AG20443 (cell line): ENCODE results near the gene PLK5.

Experiments used
- DNase-seq: peaks from one replicate; pipeline ENCODE4 v3.0.0; 2012; ENCODE audit warnings: low spot score, mixed read lengths

The PLK5 gene

DNA sequence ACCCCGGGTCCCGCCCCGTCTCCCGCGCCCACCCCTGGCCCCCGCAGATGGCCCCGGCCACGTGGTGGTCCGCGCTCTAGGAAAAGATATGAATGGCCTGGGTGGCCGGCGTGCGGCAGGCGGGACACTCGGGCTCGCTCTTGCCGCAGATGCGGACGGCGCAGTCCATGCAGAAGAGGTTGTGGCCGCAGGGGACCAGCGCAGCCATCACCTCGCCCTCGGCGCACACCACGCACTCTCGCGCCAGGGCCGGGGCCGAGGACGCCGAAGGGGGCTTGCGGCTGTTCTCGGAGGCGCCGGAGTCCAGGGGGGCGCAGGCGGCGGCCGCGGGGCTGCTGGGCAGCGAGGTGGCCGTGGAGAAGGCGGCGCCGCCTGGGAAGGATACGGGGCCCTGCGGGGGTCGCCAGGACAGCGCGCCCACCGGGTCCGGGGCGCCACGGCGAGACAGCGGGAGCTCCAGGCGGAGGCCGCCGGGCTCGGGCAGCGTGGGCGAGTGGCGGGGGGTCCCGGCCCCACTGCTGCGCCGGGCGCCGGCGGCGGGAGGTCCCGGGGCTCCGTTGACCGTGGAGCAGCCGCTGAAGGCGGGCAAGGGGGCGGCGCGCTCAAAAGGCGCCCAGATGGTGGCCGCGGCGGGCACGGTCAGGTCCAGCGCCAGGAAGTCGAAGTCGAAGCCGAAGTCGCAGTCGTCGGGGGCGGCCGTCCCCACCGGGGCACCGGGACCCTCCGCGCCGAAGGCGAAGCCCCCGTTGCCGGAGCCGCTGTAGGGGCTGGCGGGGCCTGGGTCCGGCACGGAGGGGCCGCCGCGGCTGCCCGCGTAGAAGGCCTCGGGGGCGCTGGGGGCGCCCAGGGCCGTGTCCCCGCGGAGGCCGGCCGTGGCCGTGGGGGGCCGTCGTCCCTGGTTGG is 31.9 kb downstream of the PLK5 start:
- DNase-seq = no peak

DNA sequence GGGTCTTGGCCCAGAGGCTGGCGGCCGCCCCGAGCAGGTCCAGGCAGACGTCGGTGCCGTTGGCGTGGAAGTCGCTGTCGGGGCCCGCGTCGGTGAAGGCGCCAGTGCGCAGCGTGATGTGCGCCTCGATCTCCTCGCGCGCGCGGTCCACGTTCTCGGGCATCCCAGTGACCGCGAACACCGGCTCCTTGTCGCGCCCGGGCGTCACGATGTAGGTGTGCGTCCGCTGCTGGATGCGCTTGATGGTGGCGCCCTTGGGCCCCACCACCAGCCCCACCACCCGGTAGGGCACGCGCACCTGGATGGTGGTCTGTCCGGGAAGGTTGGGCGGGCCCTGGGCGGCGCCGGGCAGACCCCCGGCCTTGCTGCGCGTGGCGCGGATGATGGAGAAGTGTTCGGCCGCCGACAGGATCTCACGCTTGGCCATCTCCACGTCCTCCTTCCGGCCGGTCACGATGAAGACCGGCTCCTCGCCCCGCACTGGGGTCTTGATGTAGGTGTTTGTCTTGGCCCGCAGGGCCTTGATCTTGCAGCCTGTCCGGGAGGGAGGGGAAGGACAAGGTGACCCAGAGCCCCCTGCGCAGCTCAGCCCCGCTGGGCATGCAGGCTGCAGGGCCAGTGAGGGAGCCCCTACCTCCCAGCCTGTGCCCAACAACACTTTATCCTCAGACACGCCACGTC is 32.7 kb downstream of the PLK5 start:
- DNase-seq = no peak

DNA sequence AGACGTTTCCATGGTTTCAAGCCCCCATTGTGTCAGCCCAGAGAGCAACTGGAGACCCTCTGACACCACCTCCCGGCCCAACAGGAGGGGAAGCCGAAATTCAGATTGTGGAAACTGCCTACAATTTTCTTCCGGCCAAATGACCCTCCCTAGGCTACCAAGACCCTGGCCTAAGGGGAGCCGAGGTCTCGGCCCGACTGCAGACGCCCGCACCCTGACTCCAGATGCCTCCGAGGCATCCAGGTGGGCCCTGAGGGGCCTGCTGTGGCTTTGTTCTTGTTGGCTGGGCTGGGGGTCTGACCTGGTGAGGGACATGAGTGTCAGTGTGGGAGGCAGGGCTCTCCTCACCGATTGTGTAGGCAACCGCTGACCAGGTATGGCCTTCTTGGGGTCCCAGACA is 34.7 kb downstream of the PLK5 start:
- no peak for DNase-seq

DNA sequence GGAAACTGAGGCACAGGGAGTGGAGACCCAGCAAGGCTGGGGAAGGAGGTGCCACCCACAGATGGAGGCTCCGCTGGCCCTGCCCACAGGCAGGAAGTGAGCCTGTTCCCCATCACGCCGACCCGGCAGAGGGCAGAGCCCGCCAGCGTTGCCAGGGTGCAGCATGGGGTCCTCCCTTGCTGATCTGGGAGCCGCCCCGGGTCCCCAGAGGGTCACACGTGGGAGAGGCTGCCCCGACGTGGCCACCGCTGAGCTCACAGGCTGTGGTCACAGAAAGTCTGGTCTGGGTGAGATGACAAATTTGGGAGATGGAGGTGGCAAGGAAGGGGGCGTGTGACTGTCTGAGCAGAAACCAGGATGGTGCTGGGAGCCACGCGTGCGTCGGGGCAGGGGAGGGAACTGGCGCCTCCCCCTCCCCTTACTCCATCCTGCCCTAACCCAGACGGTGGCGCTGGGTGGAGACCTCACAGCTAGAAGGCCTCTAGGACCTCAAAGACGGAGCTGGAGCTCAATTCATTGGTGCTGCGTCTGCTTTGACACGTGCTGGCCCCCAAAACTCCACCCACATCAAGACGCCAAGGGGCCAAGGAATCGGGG is 36.5 kb downstream of the PLK5 start:
- DNase-seq = no peak

DNA sequence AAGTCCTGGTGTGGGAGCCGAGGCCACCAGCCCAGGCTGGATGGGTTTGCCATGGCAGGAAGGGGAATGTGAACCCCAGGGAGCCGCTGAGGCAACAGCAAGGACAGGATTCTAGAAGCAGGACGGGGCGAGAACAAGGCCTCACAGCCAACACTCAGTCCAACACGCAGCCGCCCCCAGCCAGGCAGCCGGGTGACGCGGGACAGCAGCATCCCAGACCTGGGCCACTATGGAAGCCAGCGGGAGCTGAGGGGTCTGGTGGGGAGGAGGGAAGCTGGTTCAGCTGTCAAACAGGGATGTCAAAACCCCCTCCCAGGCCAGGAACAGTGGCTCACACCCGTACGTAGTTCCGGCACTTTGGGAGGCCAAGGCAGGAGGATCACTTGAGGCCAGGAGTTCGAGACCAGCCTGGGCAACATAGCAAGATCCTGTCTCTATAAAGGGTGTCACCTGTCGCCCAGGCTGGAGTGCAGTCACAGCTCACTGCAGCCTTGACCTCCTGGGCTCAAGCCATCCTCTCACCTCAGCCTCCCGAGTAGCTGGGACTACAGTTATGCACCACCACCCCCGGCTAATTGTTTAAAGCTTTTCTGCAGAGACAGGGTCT is 37.5 kb downstream of the PLK5 start:
- no peak for DNase-seq

DNA sequence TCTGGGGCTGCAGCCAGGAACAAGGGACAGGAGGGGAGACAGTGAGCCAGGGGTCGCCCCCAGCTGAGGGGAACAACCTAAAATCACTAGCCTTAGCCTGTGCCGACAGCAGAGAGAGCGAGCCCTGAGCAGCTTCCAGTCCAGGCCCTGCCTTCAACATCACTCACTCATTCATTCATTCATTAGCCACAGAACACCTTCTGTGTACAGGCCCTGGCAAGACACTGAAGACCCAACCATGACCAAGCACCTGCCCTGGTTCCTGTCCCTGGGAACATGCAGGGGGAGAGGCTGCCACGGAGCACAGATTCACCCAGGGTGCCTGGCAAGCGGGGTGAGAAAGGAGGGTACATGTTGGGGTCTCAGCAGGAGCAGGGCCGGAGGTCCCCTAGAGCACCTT is 39.4 kb downstream of the PLK5 start:
- DNase-seq = no peak

DNA sequence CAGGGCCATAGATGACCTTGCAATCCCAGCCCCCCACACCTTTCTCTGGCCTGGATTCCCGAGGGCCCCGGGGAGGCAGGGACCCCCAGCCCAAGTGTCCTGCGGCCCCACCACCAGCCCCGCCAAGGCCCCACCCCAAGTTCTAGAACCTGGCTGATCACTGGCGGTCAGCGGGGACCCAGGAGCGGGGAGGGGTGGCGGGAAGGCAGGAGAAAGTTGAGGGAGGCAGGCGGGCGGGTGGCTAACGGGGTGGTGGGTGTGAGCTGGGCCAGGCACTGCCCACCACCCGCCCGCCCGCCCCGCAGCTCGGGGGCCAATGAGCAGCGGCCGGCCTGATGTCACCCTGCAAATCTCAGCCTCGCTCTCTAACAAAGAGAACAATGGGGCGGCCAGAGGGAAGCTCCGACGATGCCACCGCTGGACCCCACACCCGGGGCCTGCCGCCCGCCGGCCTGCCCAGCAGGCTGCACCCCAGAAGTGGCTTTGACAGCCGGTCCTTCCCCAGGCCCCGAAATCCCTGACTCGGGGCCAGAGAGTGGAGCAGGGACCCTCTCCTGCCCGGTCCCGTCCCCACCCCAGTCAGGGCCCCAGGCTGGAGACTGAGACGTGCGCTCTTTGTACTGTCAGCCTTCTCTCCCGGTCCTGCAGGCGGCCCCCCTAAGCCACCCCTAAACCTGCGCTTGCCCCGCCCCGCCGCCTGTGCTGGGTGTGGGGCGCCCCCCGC is 42.7 kb downstream of the PLK5 start:
- DNase-seq = peak; percentile 93

DNA sequence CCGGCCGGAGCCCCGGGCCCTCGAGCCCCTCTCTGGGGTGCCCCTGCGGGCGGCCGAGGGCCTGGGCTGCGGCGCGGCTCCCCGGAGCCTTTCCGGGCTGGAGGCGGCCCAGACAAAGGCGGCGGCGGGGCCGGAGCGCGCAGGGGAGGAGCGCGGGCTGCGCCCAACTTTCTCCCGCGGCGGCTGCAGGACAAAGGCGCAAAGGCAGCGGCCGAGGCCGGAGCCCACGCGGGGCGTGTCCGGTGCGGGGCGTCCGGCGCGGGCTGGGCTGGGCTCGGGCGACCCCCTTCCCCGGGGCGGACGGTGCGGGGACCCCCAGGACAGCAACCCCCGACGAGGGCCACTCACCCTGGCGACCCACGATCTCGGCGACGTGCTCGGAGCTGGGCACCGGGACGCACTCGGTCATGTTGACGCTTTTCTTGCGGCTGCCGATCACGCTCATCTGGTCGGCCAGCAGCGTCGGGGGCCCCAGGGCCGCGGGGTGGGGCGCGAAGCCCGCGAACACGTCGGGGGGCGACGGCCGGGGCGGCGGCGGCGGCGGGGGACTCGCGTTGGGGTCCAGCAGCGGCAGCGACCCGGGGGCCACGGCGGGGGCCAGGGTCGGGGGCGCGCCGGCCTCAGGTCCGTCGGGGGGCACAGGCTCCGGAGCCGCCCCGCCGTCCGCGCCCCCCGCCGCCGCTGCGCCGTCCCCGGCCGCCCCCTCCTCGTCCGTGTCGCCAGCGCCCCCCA is 43.4 kb downstream of the PLK5 start:
- DNase-seq = peak; percentile 76

DNA sequence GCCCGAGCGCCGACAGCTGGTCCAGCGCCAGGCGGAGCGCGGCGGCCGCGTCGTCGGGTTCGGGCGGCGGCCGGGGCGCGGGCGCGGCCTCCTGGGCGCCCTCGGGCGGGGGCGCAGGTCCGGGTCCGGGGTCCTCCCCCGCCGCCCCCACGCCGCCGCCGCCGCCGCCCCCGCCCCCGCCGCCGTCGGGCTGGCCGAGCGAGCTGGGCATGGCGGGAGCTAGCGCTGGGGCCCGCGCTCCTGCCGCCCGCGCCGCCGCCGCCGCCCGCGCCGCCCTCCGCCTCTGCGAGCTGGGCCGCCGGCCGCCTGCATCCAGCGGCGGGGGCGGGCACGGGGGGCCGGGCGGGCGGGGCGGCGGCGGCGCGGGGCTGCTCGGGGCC is 44.0 kb downstream of the PLK5 start:
- DNase-seq = no peak

DNA sequence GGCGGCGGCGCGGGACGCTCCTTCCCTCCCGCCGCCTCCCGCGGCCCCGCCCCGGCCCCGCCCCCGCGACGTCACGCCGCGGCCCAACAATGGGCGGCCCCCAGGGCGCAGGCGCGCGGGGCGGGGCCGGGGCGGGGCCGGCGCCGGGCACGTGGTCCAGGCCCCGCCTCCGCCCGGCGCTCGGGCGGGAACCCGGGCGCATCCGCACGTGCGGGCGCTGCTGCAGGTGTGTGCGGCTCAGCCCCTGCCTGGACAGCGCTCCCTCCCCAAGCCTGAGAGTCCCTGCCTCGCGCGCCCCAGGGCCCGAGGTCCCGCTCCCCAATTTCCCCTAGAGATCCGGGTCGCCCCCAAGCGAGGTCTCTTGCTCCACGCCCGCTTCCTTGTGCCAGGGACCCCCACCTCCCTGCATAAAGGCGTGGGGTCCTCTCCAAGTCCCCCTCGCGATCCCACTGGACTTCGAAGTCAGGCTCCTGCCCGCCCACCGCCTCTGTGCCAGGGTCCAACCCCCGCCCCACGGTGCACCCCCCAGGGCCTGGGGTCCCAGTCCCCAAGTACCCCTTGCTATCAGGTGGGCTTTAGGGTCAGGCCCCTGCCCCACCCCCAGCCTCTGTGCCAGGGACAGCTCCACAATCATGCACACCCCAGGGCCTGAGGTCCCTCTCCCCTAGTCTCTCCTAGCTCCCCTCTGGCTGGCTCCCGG is 44.6 kb downstream of the PLK5 start, which contains the start of gene MEX3D:
Gene MEX3D (minus strand): TSS at position 6 of the 700 bp plus-strand sequence. CDS start 267 bp downstream, outside the sequence.
- DNase-seq = peak; percentile 100

DNA sequence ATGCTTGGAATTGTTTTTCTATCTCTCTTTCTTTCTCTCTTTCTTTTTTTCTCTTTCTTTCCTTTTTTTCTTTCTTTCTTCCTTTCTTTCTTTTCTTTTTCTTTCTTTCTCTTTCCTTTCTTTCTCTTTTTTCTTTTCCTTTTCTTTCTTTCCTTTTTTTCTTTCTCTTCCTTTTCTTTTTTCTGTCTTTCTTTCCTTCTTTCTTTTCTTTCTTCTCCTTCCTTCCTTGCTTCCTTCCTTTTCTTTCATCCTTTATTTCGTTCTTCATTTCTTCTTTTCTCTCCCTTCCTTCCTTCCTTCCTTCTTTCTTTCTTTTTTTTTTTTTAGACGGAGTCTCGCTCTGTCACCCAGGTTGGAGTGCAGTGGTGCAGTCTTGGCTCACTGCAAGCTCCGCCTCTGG is 46.1 kb downstream of the PLK5 start:
- DNase-seq = no peak

DNA sequence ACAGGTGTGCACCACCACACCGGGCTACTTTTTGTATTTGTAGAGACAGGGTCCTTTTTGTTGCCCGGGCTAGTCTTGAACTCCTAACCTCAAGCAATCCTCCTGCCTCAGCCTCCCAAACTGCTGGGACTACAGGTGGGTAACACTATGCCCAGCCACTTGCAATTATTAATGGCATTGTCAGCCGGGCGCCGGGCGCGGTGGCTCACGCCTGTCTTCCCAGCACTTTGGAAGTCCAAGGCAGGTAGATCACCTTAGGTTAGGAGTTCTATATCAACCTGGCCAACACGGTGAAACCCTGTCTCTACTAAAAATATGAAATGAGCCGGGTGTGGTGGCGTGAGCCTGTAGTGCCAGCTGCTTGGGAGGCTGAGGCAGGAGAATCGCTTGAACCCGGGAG is 47.0 kb downstream of the PLK5 start:
- DNase-seq = no peak

DNA sequence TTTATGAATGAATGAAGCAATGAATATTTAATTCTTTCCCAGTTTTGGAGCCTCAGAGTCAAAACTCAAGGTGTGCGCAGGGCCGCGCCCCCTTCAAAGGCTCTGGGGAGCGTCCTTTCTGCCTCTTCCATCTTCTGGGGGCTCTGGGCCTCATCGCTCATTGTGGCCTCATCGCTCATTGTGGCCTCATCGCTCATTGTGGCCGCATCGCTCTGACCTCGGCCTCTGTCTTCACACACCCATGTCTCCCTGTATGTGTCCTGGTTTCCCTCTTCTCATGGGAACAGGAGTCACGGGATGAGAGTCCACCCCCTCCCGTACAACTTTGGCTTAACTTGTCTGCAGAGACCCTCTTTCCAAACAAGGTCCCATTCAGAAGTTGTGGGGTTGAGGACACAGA is 47.5 kb downstream of the PLK5 start:
- DNase-seq = no peak

DNA sequence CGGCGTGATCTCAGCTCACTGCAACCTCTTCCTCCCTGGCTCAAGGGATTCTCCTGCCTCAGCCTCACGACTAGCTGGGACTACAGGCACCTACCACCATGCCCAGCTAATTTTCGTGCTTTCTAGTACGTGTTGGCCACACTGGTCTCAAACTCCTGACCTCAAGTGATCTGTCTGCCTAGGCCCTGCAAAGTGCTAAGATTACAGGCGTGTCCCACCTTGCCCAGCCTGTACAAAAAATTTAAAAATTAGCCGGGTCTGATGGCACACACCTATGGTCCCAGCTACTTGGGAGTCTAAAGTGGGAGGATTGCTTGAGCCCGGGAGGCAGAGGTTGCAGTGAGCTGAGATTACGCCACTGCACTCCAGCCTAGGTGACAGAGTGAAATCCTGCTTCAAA is 48.9 kb downstream of the PLK5 start:
- DNase-seq = no peak

DNA sequence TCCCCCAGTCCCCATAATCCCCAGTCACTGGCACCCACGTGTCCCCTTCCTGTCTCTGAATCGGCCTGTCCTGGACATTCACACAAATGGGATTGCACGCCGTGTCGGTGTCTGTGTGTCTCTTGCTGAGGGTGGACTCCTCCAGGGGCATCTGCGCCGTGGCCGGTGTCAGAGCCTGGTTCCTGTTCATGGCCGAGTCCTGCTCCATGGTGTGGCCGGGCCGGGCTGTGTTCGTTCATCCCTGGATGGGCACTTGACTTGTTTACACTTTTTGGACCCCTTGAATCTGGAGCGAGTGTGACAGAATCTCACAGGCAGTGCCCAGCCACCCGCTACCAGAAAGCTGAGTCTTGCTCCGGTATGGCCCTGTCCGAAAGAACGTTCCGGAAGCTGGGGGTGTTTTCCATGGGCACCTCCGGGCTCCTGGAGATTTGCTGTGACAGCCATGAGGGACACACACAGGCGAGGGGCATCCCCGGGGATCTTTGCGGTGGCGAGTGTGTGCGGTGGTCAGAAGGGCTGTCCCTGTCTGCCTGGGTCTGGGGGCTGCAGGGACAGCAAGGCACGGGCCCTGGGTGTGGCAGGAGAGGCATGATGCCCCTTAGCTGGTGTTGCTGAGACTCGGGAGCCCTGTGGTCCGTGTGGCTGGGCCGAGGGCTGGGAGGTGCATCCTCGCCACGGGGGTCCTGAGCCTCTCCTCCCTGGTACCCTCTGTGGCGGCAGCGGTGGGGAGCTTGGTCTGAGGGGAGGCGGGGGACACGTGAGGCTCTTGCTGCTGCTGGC is 50.7 kb downstream of the PLK5 start:
- no peak for DNase-seq

DNA sequence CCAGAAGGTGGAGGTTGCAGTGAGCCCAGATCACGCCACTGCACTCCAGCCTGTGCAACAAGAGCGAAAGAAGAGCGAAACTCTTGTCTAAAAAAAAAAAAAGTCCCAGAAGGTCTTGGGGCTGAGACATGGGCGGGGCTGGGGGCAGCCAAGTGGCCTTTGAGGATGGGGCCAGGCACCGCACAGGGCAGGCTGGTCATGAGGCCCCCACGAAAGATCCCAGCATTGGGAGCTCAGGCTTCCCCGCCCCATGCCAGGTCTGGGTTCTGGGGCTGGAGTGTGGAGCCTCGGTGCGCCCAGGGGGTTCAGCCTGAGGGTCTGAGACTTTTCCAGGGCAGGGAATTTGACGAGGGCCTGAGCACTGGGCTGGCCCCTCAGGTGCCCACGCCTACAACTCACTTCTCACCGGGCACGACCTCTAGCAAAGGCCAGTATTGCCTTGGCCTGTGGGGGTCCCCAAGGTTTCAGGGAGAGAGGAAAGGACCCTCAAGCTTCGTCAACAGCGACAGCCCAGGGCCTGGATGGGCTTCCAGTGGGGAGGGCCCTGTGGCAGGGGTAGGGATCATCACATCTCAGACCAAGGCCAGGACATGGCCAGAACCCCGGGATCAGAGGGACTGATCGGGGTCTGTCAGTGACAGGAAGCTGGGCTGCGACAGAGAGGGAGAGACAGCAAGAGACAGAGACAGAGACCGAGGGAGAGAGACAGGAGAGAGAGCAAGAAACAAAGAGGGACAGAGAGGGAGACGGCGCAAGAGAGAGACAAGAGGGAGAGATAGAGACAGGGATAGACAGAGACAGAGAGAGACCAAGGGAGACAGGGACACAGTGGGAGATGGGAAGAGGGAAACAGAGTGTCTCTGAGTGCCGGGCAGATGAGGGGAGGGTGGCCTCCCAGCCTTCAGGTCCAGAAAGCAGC is 51.7 kb downstream of the PLK5 start:
- DNase-seq = no peak

DNA sequence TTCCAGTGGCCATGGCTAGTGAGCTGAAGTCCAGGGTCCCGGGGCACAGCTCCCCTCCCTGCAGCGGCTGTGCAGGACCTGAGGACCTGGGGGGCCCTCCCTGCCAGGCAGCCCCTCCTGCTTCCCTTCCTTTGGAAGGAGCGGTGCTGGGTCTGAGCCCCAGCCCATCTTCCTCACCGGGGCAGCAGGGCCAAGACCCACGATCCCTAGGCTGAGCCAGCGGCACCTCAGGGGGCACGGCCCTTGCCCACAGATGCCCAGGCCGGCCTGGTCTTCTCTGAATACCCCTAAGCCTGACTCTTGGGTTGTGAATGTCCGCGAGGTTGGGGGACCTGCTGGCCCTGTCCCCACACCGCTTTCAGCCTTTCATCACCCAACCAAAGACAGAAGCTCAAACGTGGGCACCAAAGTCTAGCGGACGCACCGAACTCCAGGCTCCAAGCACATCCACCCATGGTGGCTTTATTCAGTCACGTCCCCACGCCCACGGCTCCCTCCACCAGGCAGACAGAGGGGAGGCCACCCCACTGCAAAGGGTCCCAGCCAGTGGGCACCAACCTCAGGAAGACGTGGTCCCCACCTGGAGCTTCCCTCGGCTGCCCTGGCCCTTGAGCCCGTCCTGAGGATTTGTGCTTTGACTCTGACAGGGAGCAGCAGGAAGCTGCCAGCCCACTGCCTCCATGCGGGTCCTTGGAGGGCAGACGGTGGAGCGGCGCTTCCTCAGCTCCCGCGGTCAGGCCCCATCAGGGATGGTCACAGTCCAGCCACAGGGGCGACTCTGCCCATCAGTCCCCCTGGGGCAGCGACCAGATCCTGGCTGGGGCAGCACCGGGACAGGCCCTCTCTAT is 52.6 kb downstream of the PLK5 start:
- no peak for DNase-seq
